Suppressor macrophage treated with lipopolysaccharide for 4 hours (primary cell): ENCODE data around the gene JCAD.

Experiments used
- DNase-seq: peaks from one replicate; pipeline ENCODE4 v3.0.0-alpha.2; 2020

JCAD gene

GRCh38 chr10:29976134-29976533 lies 83.3 kb downstream of the JCAD start:
- DNase-seq: no peak

- DNase-seq: no peak
These were observed 84.6 kb downstream of the JCAD start for GRCh38 chr10:29974773-29975172.

- DNase-seq: no peak
These were observed 85.5 kb downstream of the JCAD start for GRCh38 chr10:29973921-29974320.

GRCh38 chr10:29970576-29970975 lies 88.8 kb downstream of the JCAD start:
- no peak for DNase-seq

GRCh38 chr10:29970012-29970396 lies 89.4 kb downstream of the JCAD start:
- DNase-seq: no peak

GRCh38 chr10:29969255-29970011 lies 90.0 kb downstream of the JCAD start:
- DNase-seq: no peak

GRCh38 chr10:29968585-29968984 lies 90.8 kb downstream of the JCAD start:
- DNase-seq: no peak

GRCh38 chr10:29966269-29966668 lies 93.1 kb downstream of the JCAD start:
- no peak for DNase-seq
